GM15510 (cell line): Measurements from ENCODE around the gene PRKG1.

ENCODE experiments used
- POLR2A ChIP-seq: IDR thresholded peaks from 3 replicates; pipeline ENCODE4 v1.6.1; 2011; ENCODE audit warnings: borderline replicate concordance; ENCODE audit not compliant: insufficient read length; ENCODE audit errors: extremely low read depth

The PRKG1 gene

DNA sequence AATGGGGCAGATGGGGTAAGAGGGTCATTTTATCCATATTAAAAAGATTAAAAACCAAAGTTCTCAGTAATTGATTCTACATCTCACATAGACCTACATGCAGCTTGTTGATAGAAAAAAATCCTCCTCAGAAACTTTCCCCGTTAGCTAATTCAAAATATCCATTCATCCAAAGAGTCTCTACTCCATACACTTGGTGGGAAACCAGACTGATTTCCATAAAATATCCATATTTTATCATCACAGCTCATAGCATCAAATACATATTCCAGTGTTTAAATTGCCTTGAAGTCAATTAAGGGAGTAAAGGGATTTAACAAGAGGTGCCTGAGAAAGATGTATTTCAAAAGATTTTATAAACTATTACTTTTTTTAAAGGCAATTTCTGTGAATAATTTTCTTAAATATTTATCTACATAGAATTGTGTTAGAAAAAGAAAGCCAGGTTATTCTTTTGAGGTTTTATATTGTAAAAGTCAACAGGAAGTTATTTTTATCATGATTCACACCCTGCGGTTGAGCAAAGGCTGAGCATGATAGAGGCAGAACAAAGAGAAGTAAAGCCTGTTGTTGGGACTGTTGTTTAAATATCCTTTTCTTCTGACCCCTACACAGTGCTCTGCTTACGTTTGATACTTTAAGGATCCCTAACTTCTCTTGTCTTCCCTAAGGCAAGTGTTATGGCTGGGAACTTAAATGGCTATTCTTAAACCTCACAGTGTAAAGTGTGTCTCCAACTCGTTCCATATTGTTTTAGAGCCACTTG lies 266.7 kb downstream of the PRKG1 start:
- TF ChIP-seq POLR2A: no peak

DNA sequence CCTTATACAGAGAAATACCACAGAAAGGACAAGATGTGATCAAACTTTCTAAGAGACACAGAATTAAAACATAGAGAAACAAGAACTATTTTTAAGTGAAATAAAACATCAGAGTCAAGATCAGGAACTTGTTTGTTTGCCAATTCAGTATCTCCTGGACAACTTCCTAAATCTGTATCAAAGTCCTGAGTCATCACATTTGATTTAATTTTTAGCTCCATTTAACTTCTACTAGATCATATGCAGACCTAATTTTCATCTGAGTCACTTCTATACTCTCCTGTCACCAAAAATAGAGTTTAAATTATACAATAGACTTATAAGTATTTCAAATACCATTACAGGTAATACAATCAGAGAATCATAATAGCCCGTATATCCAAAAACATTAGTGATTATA lies 268.1 kb downstream of the PRKG1 start:
- TF ChIP-seq POLR2A: no peak

DNA sequence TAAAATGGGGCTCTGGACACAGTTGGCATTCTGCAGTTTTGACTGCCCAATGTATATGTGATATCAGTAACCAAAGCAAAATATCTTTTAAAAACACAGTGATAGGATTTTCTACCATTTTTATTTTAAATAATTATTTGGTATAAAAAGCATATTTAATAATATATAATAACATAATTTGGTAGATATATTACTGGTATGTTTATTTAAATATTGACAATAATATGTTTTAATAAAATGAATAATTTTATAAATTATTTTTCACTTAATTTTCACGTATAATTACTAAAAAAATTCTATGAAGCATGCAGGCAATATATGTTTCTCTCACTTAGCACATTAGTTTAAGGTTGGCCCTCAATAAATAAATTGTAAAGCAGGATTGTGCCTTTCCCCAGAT lies 269.1 kb downstream of the PRKG1 start:
- TF ChIP-seq POLR2A: no peak

DNA sequence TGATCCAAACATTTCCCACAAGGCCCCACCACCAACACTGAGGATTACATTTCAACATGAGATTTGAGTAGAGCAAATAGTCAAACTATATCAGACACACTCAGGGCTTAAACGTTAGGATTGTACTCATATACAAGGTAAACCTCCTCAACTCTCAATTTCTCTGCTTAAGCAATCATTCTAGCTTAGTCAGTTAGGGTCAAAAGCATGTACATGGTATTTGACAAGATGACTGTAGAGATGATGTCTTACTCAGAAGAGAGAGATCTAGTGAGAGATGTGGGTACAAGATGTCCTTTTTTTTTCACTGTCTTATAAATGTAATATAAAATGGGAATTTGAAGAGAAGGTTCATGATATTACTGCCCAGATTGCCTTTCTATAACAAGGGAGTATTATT lies 270.1 kb downstream of the PRKG1 start:
- no peak for TF ChIP-seq POLR2A

DNA sequence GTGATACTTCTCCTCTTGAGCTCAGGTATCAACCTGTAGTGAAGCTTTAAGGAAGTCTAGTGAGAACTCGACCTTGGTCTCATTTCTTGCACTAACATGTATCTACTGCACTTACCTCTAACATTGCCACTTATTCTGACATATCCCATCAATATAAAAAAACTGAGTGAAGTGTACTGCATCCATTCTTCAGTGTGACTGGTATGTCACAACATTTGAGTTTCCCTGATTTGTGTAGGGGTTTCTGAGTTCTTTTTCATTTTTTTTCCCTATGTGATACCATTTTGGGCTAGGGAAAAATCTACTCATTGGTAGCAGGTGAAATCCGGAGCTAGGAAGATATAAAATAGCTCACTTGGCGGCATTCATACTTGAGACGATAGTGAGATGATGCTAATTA lies 274.3 kb downstream of the PRKG1 start:
- TF ChIP-seq POLR2A: no peak

DNA sequence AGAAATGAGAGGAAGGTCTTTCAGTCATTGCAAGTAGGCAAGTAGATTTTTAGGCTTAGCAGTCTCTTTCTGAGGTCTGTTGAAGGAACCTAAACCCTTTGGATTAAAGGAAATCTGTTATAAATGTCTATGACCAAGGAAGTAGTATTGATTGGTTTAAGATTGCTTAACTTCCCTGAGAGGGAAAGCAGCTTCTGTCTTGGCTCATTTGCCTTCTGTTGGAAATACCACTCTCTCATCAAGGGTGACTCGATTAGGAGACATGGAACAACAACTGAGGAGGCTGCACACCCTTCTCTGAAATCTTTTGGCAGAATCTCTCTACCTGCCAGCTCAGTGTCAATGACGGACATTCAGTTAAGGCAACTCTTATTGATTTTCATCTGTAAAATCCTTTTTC lies 282.9 kb downstream of the PRKG1 start:
- no peak for TF ChIP-seq POLR2A

DNA sequence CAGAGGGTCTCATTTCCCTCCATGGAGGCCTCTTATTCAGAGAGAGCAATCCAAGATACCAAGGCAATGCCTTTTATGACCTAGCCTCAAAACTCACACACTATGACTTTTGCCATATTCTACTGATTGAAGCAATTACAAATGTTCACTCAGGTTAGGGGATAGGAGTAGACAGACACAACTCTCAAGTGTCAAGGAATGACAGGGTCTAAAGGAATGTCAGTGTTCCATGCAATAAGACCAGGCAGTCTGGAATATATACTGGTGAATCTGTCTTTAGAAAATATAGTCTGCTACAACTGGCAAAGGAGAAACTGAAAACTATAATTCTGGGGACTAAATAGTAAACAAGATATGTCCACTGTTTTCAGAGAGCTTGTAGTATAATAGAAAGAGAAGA lies 283.9 kb downstream of the PRKG1 start:
- no peak for TF ChIP-seq POLR2A

DNA sequence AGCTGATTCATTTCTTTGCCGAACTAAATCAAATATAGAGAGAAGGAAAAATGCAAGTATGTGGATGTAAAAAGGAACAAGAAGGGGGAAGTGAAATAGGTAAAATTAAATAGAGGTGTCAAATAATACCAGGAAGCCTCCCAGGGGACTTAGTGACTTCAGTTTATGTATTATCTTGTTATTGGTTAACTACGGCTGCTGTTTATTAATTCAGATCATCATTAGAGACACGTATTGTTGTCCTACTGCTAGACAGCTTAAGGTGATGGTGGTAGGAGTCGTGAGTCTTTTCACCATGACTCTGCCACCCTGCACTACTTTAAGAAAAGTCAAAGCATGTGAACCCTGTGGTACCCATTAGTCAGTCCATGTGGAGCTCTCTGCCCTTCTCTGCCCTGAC lies 289.1 kb downstream of the PRKG1 start:
- no peak for TF ChIP-seq POLR2A

DNA sequence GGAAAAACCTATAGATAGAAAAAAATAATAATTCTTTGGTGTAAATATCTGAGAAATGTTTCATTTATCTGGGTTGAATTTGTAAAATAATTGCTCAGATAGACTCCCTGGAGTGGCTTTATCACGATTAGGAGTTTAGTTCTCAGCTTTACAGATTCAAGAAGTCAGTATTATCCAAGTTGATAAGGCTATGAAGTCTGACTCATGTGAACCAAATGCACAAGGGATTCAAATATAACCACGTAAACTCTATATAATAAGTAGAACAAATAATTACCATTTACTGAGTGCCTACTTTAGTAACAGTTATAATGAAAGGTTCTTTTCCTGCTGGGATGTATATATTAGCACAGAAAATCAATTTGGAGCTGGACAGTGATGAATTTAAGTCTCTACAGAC lies 290.4 kb downstream of the PRKG1 start:
- no peak for TF ChIP-seq POLR2A

DNA sequence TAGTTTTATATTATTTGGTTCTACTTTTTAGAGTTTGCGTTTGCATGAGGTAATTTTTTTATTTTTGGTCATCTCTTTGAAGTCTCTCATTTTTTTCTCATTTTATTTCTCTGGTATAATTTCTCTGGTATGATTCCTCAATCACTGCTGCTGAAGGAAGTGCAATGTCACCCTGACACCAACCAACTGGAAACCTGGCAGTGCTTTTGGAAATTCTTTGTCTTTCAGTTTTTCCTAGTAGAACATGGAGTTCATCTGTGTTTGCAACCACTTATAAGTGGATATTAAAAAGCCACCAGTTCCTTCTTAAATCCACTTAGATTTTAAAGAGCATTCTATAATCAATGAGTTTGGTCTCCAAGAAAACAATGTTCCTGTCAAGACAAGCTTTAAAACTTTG lies 291.8 kb downstream of the PRKG1 start:
- TF ChIP-seq POLR2A: no peak

DNA sequence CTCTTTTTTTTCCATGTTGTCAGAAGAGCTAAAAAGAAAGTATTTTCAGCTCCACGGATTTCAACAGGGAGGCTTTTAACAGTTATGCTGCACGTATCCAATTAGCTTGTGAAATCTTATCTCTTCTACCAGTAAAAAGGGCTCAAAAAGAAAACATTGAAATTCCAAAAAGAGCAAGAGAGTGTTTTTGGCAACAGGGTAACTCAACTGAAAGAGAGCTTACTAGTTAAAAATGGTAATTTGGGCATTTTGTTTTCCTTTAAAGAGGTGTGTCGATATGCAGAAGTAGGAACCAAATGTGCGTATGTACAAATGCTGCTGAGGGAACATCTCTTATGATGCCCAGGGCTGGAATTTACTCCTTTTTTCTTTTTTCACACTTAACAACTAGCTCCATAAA lies 292.8 kb downstream of the PRKG1 start:
- TF ChIP-seq POLR2A: no peak

DNA sequence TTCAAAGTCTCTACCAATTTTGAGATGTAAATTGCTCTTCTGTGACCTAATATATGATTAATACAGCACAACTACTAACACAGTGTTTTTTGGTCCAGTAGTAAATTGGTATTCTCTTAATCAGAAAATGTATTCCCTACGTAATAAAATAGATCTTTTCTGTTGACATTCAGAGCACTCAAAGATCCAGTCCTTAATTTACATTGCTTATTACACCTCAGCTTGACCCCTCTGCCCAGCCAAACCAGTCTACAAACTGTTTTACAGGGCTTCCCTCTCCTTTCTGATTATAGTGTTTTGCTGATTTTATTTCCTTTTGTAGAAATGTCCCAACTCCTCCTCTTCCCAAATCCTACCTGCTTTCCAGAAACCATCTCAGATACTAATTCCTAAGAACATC lies 293.4 kb downstream of the PRKG1 start:
- TF ChIP-seq POLR2A: no peak

DNA sequence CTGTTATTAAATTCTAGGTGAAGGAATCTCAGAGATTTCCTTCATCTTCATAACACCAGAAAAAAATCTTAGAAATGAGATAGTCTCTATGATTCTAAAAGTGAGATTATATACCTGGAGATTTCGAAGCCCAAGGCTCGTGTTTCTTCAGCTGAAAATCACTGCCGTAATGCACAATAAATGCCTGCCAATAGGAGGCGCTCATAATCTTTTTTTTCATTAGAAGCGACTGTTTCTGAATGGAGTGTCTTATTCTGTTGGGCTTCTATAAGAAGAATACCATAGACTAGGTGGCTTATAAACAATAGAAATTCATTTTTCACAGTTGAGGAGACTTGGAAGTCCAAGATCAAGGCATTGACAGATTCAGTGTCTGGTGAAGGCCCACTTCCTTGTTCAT lies 294.7 kb downstream of the PRKG1 start:
- TF ChIP-seq POLR2A: no peak

DNA sequence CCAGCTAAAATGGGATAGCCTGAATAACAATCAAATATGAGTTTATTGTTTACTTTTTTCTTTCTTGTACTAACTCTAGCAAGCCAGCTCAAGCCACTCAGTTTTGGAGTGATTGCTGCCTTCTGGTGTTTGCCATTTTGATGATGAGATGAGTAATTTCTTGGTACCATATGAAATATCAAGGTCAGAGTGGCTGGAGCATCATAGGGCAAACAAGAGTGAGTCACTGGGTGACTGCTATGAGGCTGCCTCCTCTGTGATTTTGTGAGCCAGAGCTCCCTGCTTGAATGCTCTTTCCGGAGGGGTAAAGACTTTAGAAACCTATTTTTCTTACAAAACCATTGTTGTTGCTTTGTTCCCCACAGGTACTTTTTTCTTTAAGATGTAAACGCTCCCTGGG lies 295.6 kb downstream of the PRKG1 start:
- no peak for TF ChIP-seq POLR2A

DNA sequence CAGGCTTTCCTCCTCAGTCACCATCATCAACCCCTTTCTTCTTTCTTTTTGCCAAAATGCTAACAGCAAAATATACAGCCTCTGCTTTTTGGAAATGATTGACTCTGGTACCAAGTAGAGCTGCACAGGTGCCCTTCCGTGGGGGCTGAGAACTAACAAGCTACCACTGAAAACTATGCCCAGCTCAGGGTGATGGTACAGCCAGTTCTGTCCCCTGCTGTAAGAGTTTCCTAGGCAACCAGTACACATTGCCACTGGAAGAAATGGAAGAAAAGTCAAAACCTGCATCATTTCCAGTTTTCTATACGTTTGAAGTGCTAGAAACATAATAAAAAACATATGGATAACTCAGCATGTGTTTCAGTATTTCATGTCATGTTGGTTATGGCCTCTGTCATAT lies 297.5 kb downstream of the PRKG1 start:
- TF ChIP-seq POLR2A: no peak

DNA sequence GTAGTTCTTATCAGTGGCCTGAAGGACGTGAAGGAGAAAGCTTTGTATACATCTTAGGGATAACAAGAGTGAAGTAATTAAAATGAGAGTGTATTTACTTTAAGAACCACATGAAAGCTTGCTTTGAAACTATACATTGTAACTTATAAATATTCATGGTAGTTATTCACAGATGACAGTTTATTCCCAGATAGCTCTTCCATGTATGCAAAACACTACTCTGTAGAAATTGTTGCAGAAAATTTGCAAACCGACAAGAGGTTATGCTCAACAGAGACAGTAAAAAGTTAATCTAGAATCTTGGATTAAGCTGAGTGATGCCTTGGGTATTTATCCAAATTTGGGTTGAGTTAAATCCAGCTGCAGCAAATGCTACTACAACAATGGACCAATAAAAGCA lies 301.5 kb downstream of the PRKG1 start:
- no peak for TF ChIP-seq POLR2A
